Activated T-cell treated with anti-CD3 and anti-CD28 coated beads for 1 hour (primary cell): ENCODE data around the gene KLHL4.
"Not testable (repeated sequence)": the region's sequence is repeated elsewhere in the genome, so short reads cannot be mapped to it uniquely, and the experiment has no call there.

Source experiments
- DNase-seq: peaks from one replicate; pipeline ENCODE4 v3.0.0-alpha.2; 2020; ENCODE audit warnings: low read depth

Gene KLHL4

GRCh38 chrX:87664381-87664780 lies 146.8 kb downstream of the KLHL4 start:
- no peak for DNase-seq

DNA sequence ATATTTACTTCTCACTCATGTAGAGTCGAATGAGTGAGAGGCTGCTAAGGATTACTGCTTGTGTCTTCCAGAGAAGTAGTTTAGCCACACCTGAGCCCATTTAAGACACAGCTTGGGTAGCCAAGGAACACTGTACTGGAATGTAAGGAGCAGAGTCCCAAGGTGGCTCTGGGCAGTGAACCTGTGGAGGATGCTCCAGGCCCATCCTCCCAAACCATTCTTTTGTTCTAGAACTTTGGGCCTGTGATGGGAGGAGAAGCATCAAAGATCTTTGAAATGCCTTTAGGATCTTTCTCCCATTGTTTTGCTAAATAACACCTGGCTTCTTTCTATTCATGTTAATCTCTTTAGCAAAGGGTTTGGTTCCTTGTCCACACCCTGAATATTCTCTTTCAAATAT lies 162.2 kb downstream of the KLHL4 start:
- no peak for DNase-seq

DNA sequence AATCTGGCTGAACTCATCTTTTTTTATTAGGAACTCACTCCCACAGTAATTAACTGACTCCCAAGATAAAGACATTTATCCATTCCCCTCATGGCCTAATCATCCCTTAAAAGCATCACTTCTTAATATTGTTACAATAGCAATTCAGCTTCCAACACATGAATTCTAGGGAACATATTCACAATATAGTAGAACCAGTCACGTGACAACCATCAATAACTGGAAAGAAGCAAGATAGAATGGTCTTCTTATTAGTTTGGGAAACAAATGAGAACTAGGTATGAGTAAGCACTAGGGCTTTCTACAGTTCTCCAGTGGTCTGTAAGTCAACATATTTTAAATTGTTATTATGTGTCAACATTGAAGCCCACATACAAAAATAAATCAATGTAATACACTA lies 170.1 kb downstream of the KLHL4 start:
- DNase-seq, result no peak

- not testable (repeated sequence) for DNase-seq
Measured at GRCh38 chrX:87688113-87688748, 170.6 kb downstream of the KLHL4 start.

DNA sequence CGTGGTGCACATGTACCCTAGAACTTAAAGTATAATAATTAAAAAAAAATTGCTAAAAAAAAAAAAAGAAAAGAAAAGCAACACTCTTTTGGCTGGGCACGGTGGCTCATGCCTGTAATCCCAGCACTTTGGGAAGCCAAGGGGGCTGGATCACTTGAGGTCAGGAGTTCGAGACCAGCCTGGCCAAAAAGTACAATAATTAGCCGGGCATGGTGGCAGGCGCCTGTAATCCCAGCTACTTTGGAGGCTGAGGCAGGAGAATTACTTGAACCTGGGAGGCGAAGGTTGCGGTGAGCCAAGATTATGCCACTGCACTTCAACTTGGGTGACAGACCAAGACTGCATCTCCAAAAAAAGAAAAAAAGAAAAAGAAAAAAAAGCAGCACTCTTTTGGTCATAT lies 171.6 kb downstream of the KLHL4 start:
- not testable (repeated sequence) for DNase-seq

DNA sequence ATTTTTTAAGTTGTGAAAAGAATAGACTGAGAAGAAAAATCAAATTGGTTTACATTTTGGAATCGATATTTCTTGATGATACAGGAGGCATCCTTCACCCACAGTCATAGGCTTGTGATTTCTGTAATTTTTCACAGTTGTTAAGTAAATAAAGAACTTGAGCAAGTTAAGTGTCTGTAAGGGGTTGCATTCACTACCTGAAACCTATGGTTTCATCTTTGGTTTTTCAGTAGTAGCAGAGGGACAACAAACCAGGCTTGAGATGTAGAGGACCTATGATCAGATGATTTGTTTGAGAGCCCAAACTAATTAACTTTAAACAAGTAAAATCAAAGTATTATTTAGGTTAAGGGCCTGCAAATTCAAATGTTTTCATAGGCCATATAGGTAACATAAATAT lies 175.6 kb downstream of the KLHL4 start:
- no peak for DNase-seq

GRCh38 chrX:87697409-87697808 lies 179.8 kb downstream of the KLHL4 start:
- no peak for DNase-seq

GRCh38 chrX:87702795-87703194 lies 185.2 kb downstream of the KLHL4 start:
- no peak for DNase-seq

DNA sequence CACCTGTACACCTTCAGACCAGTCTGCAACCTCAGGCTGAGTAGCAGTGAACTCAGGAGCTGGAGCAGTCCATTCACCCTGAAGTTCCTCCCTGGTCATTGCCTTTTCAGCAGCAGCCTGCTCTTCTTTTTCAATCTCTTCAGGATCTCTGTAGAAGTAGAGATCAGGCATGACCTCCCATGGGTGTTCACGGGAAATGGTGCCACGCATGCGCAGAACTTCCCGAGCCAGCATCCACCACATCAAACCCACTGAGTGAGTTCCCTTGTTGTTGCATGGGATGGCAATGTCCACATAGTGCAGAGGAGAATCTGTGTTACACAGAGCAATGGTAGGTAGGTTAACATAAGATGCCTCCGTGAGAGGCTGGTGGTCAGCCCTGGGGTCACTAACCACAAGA lies 185.9 kb downstream of the KLHL4 start:
- not testable (repeated sequence) for DNase-seq

DNA sequence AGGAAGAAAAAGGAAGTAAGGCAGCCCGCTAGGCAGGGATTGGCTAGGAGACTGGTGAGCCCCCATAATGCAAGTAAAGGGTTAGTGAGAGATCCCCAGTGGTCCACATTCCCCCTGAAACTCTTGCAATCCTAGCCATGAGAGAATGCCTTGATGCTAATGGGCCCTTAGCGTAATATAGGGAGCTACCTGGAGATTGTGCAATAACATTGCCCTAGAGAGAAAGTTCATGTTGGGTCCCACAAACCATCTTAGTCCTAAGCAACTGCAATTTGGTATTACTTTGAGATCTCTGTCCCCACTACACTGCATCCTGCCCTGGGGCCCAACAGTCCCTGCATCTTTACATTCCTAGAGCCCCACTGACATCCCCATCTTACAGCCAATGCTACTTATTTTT lies 188.5 kb downstream of the KLHL4 start:
- DNase-seq, result no peak

- DNase-seq, result no peak
Measured at GRCh38 chrX:87710580-87710979, 193.0 kb downstream of the KLHL4 start.
